Astrocyte (in vitro differentiated cells and primary cell): ENCODE measurements around the gene NT5C3B.

Source experiments
- CTCF ChIP-seq: IDR thresholded peaks from 2 replicates; pipeline ENCODE4 v1.5.1; 2011; ENCODE audit warnings: low read depth, mild to moderate bottlenecking, inconsistent platforms, low read length, moderate library complexity; ENCODE audit not compliant: insufficient read depth
- EZH2 ChIP-seq: IDR thresholded peaks from 2 replicates; pipeline ENCODE4 v1.6.1; 2012; ENCODE audit warnings: mild to moderate bottlenecking, low read length, inconsistent platforms; ENCODE audit not compliant: insufficient read depth

- no peak for TF ChIP-seq CTCF
- TF ChIP-seq EZH2: no peak
These were observed 54.5 kb downstream of the NT5C3B start for GRCh38 chr17:41781404-41782110.
